Anterior cingulate cortex (tissue), 58 donors: ENCODE measurements around the gene NOG.

Experiments
- DNase-seq, 58 donors: peaks; one replicate each; lab custom pipeline; 2025; lab: John Stamatoyannopoulos, UW

NOG gene

DNA sequence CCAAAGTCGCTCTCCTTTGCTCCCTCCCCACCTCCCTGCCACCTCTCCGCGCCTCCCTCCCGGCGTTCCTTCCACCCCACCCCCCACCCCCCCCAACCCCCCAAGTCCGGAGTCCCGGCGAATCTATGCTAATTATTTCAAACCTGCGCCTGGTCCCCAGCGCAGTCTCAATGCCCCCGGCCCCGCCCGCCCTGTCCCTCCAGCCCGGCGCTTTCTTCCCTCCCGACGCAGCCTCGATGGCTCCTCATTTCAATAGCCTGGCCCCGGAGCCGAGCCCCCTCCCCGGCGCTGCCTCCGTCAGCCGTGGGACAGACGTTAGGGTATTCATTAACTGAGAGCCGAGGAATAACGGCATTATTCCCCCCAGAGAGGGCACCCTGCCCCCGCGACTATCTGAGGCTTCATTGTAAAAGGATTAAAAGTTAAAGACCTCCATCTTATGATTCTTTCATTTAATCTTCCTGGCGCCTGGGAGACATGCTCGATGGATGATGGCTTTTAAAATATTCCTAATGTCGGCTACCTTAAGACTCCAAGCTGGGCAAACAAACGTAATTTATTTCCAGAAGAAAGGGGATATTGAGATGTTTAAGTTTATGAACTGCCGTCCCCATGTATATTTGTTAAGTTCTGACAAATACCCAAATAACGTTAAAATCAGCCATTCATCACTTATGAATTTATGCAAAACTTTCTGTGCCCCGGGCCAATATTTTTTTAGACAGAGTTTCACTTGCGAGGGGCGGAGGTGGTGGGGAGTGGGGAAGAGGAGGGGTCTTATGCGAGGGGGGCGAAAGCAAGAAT, 3.4 kb downstream of the NOG start:
- no peak for DNase-seq

DNA sequence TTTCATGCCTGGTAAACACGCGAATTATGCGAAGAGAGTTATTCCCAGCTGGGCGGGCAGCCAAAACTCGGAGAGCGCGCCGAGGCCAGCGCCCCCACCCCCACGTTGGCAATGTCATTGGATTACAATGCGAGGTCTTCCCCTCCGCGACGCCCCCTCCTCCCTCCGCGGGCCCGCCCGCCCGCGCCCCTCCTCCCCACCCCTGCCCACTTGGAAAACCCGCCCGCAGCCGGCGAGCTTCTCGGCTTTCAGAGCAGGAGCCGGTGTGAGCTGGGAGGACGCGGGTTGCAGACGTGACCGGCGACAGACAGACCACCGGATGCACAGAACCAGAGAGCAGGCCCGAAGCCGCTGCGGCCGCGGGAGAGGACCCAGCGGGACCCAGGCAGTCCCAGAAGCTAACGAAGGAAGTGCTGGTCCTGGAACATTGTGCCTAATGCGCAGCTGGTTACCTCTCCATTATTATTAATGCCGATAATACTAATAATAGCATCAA, 4.0 kb downstream of the NOG start:
- DNase-seq, result peak in 1 of 58 donors; percentile 12

DNA sequence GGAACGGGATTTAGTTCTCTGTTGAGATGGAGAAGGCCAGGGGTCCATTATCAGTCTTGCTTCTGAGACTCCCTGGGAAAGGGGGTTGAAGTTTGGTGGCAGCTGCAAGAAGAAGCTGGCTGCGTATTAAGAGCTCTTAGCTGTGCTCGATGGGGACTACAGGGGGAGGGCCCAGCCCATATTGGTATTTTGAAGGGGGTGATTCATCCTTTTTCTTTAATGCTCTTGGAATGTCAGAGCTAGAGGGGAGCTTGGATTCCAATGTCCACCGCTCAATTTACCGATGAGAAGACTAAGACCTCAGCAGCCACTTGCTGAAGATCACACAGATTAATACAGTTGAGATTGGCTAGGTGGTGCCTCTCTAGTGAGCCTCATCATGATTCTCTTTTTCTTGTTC, 5.0 kb downstream of the NOG start:
- DNase-seq, result no peak

DNA sequence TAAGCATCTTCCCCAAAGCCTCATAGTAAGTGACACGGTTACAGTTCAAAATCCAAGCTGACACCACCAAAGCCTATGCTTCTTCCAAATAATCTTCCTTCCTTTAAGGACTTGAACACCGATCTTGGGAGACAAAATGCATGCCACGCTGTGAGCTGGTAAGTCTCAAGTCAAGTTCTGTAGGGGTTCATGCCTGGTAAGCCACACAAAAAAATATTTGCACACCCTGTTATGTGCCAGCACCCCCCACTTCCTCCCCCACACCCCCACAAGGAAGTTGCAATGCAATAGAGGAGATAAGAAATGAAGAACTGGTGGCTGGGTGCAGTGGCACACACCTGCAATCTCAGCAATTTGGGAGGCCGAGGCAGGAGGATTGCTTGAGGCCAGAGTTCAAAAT, 5.6 kb downstream of the NOG start:
- no peak for DNase-seq

DNA sequence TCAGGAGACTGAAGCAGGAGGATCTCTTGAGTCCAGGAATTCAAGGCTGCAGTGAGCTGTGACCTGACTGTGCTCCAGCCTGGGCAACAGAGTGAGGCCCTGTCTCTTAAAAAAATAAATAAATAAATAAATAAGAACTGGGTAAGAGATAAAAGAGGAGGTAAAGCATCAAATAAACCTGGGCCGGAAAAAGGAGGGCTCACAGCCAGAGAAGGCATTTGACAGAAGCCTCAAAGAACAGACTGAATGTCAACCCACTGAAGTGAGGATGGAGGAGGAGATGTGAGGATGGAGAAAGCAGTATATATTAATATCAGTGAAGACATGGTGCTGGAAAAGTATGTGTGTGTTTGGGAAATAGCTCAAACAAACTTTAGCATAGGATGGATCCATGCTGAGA, 6.1 kb downstream of the NOG start:
- DNase-seq, result no peak

DNA sequence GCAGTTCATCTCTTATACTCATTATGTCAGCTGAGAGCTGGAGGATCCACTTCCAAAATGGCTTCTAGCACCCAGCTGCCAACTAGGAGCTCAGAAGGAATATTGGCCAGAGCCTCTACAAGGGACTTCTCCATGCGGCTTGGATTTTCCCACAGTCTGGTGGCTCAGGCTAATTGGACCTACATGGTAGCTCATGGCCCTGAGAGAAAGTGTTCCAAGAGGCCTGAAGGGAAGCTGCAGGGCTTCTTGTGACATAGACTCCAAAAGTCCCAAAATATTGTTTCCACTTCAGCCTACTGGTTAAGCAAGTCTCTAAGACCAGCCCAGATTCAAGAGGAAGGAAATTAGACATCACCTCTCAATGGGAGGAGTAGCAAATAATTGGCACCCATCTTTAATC, 6.8 kb downstream of the NOG start:
- DNase-seq, result no peak

DNA sequence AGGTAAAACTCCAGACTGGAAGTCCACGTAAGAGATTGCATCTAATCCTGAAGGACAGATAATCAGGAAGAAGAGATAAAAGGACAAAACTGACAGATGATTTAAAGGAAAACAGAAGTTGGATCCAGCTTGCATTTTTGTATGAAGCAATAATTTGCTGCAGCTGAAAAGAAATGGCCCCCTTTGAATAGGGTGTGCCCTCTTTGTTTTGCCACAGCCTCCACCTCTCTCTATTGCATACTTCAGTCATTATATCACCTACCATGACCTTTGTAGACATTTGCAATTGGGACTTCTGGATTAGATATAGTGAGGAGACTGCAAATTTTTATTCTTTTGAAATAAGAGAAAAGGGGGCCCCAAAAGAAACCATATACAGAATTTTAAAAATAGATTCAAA, 8.1 kb downstream of the NOG start:
- DNase-seq, result no peak

DNA sequence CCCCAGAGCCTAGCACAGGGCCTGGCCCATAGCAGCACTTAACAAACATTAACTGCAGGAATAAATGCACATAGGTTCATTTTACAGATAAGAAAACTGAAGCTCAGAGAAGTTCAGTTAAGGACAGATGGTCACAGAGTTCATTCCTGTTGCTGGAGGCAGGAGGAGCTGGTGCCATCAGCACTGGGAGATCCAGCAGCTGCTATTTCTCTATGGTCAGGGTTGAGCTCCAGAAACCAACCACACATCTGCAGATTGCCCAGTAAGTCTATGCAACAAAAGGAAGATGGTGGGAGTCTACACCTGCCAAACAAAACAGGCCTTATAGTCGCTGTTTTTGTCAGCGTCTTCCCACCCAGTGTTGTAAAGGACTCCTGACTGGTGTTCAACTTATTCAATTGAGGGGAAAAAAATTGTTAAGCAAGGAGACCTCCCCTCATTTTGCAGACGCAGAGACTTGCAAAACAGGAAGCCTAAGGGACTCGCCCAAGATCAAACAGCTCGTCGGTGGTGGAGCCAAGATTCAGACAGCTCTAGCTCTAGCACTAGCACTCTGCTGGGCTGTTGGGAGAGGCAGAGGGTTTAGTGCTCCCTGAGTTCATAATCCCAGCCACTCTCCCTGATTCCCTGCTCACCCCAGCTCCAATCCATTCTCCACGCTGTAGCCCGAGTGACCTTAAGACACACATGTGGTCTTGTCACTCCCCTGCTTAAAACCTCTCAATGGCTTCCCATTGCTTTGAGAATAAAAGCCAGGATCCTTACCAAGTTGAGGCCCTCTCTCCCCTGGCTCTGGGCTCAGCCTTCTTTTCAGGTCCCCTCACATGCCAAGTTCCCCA, 9.0 kb downstream of the NOG start:
- DNase-seq, result no peak

DNA sequence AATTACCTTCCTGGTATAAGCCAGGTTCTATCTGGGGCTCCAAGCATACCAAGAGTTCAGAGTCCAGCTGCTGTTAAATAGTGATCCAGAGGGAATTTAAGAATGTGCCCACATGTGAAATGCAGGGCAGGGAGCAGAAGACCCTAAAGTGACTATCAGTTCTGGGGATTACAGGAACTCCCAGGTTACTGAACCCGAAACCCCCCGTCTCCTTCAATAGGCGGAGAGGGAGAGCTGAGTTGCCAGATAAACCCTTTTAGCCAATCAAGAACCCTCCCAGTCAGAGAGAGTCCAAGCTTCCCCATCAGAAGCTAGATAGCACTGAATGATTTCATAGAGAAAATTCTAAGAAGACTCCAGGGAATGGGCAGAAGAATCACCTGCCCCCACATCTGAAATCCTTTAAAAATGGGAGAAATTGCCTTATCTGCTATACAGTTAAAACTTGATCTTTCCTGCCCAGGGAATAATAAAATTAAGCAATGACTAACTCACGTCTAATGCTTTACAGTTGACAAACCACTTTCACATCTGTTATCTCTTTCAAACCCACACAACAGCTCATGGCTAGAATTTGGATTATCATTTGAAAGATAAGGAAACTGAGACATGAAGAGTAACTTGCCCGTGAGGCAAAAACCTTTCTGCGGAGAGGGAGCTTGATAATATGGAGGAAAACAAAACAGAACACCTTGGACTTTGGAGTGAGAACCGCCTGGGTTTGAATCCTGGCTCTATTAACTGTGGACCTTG, 10.2 kb downstream of the NOG start:
- no peak for DNase-seq

DNA sequence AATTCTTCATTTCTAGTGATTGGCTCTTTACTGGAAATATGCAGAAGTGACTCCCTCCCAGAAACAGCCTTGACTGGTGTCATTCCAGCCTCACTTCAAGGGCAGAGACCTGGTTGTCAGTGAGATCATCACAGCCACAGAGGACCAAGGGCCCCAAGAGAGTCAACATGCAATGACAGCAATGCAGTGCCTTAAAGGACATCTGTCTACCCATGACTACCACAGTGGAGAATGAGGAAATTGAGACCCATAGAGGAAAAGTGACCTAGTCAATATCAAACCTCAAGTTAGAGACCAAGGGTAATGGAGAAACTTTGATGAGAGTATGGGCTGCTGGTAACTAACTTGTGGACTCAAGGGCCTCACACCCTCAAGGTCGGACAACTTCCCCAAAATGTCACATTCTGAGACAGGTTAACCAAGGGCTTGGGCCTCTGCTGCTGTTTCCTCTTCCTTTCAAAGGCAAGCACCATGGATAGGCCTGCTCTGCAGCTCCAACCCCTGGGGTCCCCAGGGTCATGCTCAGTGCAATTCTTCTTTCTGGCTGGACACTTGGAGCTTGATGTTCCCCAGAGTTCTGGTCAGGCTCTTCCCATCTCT, 11.3 kb downstream of the NOG start:
- no peak for DNase-seq

DNA sequence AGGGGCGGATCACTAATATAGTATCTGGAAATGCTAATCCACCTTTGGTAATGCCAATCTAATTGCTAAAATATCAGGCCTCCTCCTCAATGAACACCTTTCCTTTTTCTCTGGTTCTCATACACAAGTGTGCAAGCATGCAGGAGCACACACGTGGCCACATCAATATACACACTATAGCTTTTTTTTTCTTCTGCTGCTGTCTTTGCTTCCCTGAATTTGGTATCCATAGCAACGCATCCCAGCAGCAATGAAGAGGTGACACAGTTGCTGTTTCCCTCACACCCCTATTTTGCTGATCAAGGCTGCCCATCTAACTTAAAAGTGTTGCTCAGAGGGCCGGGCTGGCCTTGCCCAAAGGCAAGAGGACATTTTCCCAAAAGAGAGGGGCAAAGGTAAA, 15.4 kb downstream of the NOG start:
- DNase-seq, result peak in 1 of 58 donors; percentile 7

DNA sequence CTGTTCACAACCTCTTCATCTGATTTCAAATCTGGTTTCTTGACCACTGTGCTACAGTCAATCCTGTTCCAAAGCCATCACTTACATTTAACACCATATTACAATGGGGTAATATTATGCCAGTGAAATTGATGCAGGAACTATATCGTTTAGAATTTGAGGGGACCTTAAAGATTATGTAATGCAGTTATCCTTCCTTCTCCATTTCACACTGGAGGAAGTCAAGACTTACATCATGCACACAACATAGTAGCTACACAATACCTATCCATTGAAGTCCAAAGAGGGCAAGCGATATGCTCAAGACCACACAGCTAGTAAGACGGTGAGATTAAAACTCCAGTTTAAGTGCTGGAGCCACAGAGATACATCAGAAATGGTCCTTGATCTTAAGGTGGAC, 16.8 kb downstream of the NOG start:
- no peak for DNase-seq

DNA sequence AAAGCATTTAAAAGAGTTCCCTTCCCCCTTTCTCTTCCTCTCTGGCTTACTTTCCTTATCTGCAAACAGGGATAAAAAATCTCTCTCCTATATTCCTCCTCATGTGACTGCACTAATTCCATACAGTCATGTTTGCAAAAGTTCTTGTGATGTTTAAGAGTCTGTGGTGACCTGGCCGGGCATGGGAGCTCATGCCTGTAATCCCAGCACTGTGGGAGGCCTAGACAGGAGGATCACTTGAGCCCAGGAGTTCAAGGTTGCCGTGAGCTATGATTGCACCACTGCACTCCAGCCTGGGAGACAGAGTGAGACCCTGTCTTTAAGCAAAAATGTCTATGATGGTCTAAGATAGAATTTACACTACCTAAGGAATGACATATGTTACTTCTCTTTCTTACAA, 19.6 kb downstream of the NOG start:
- no peak for DNase-seq

DNA sequence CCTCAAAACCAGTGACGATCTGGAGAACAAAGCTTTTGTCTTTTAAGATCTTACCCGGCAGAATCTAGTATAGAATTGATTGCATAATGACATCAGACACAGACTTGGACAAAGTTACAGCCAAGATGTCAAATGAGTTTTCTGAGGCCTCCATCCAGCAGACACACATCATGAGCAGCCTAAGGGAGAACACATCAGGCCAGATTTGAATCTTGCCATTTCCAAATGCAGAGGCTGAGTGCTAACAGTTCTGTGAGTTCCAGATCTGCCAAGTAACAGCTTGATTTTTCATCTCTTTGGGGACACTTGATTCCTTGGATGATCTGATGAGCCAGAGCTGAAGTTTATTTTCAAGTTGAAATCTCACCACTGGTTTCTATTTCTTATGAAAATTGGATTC, 21.0 kb downstream of the NOG start:
- DNase-seq, result no peak

DNA sequence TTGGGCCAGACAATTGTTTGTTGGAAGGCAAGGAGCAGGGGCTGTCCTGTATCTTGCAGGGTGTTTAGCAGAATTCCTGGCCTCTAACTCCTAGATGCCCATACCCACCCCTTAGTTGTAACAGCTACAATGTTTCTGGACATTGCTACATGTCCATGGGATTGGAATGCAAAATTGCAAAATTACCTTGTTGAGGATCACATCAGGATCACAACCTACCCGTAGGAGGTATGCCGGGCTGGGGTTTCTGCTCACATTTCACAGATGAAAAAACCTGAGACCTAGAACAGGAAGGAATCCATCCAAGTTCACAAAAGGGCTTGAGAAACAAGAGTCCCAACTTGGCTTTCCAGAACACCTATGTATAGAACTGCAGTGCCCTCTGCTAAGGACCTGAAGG, 22.7 kb downstream of the NOG start:
- DNase-seq, result no peak

DNA sequence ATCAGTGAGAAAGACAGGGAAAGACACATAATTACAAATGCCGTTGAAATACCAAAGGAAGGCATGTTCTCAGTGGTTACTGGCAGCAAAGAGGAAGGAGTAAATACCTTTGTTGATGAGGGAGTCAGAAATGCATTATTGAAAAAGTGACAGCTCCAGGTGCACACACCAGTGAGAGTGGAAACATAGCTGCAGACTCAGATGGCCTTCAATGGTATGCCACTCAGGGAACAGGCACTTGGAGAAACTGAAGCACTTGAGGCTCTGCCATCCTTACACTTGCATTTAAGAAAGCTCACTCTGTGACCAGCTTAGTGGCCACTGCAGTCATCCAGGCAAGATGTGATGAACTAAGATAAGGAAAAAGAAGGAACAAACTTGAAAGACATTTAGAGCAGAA, 29.9 kb downstream of the NOG start:
- no peak for DNase-seq

DNA sequence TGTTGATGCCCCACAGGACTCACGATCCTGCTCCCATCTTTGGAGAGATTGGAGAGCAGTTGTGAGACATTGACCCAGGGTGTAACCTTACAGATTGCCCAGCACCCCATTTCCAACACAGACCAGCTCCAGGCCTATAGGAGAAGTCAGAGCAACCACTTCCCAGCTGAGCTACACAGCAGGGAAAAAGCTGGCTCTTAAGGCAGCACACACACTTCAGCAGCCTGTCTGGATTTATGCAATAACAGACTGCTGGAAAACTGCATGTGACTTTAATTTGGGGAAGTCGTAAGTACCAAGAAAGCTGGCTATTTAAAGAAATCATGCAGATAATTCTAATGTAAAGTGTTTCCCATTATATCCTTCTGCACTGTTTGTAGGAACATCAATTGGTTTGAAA, 30.8 kb downstream of the NOG start:
- no peak for DNase-seq

DNA sequence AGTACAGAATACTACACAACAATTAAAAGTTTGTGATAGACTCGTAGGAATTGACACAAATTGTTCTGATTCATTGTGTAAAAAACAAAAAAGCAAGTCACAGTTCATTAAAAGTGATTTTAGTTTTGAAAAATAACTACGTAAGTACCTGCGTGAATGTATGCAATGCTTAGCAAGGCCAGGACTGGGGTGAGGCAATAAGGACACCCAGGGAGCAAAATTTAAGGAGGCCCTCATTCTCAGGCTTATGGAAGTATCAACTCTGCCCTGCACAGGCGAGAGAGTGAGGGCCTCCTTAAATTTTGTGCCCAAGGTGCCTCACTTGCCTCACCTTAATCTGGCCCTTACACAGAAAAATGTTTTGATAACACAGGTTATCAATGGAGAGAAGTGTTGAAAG, 31.4 kb downstream of the NOG start:
- DNase-seq, result no peak

DNA sequence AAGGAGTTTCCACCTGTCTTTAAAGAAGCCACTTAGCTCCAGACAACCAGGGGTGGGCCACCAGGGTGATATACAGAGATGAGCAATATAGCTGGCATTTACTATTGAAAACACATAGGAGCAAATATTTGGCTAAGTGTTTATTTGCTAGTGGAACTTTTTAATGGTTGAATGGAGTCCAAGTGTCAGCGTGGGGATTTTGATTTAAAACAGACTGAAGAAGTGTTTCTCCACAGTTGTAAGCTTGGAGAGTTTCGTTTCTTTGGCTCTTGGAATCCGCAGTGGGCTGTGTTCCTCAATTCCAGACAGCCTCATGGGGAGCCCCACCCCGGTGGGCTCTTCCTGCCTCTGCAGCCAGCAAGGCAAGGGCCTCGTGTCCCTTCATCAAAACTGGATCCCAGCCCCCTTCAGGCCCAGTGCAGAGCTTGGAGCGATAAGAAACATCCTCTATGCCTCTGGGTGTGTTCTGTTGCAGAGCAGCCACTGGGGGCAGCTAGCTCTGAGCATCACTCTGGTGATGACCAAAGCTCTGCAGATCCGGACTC, 36.1 kb downstream of the NOG start:
- DNase-seq, result peak in 3 of 58 donors; percentile 4 to 16 (median 9)

DNA sequence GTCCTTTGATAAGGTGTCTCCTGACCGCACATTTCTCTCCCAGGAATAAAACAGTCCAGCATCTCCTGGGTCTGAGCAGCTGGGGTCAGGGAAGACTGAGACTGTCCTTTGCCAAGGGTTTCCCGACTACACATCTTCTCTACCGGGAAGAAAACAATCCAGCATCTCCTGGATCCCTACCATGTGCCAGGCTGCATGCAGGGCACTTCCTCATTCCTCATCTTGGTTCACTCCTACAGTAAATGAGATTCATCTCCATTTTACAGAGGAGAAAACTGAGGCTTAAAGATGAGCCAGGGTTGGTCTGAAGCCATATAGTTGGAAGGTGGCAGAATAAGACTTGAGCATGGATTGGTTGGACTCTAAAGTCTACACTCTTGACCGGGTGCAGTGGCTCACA, 36.7 kb downstream of the NOG start:
- no peak for DNase-seq
